Measurements from ENCODE around the gene IRF4.

- TF ChIP-seq, protein P1, sequence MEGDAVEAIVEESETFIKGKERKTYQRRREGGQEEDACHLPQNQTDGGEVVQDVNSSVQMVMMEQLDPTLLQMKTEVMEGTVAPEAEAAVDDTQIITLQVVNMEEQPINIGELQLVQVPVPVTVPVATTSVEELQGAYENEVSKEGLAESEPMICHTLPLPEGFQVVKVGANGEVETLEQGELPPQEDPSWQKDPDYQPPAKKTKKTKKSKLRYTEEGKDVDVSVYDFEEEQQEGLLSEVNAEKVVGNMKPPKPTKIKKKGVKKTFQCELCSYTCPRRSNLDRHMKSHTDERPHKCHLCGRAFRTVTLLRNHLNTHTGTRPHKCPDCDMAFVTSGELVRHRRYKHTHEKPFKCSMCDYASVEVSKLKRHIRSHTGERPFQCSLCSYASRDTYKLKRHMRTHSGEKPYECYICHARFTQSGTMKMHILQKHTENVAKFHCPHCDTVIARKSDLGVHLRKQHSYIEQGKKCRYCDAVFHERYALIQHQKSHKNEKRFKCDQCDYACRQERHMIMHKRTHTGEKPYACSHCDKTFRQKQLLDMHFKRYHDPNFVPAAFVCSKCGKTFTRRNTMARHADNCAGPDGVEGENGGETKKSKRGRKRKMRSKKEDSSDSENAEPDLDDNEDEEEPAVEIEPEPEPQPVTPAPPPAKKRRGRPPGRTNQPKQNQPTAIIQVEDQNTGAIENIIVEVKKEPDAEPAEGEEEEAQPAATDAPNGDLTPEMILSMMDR (IDR thresholded peaks at IDR 0.05), result no peak
- TF ChIP-seq REST (IDR thresholded peaks at IDR 0.05; ENCODE audit: insufficient read depth in 1 of 2, low read depth in 2 of 2, low read length in 1 of 2), result no peak
- TF ChIP-seq TCF7L2 (IDR thresholded peaks at IDR 0.05; ENCODE audit: low read depth, low read length), result no peak
- no peak for TF ChIP-seq POLR2AphosphoS5 (IDR thresholded peaks at IDR 0.05; ENCODE audit: low read depth, low read length)
- TF ChIP-seq SIN3A (IDR thresholded peaks at IDR 0.05; ENCODE audit: borderline replicate concordance, insufficient read depth, low read depth, low read length), result no peak
Measured at GRCh38 chr6:369559-370431, 21.8 kb upstream of the IRF4 start.

Measured in Panc1 (cell line).